Gastroesophageal sphincter (tissue), 4 donors: Measurements from ENCODE around the gene FOXO3. TPM values are rescaled to one million over a fixed set of nuclear protein-coding genes. Genes with fewer than 3 reads are reported as not detected.
A peak's percentile ranks its signal among the peaks of the same experiment; 100 is the strongest.
"Not testable (repeated sequence)": the region's sequence is repeated elsewhere in the genome, so short reads cannot be mapped to it uniquely, and the experiment has no call there.

Experiments
- ATAC-seq: fragments of 150-250 bp; one replicate; pipeline ENCODE4 v1.9.1; 2016; ENCODE audit warnings: mild to moderate bottlenecking, moderate library complexity
- H3K27ac ChIP-seq, 4 donors: fragments of 200-600 bp; sonication (generic) in 3 of 4; 1 replicate in 3 of 4; 2 replicates in 1 of 4; pipeline ENCODE4 v1.5.1; 2016 to 2019
- H3K27me3 ChIP-seq: fragments of 200-600 bp; sonication (generic); one replicate; pipeline ENCODE4 v1.5.1; 2019
- H3K36me3 ChIP-seq, 2 donors: fragments of 200-600 bp; sonication (generic); one replicate each; pipeline ENCODE4 v1.5.1; 2019; ENCODE audit warnings: control low read depth in 1 of 2
- H3K4me1 ChIP-seq, 3 donors: fragments of 200-600 bp; sonication (generic); 1 replicate in 2 of 3; 2 replicates in 1 of 3; pipeline ENCODE4 v1.5.1; 2016 to 2019; ENCODE audit warnings: control low read depth in 2 of 3
- H3K4me3 ChIP-seq, 2 donors: fragments of 200-600 bp; sonication (generic); one replicate each; pipeline ENCODE4 v1.5.1; 2019; ENCODE audit warnings: mild to moderate bottlenecking in 1 of 2, moderate library complexity in 1 of 2
- H3K9me3 ChIP-seq, 3 donors: fragments of 200-600 bp; sonication (generic); one replicate each; pipeline ENCODE4 v1.5.1; 2017 to 2019; ENCODE audit warnings: control low read depth in 2 of 3
- EP300 ChIP-seq: sonication (generic); formaldehyde crosslinking; IDR thresholded peaks from one replicate; pipeline ENCODE4 v1.6.1; 2017; ENCODE audit warnings: antibody characterized with exemption, mild to moderate bottlenecking
- POLR2A ChIP-seq, 2 donors: fragments of 450-650 bp; IDR thresholded peaks; one replicate each; pipeline ENCODE4 v1.6.1; 2017; ENCODE audit warnings: antibody characterized with exemption in 2 of 2, mild to moderate bottlenecking in 2 of 2, moderate library complexity in 1 of 2
- POLR2AphosphoS5 ChIP-seq: sonication (generic); formaldehyde crosslinking; IDR thresholded peaks from one replicate; pipeline ENCODE4 v1.6.1; 2017; ENCODE audit warnings: antibody characterized with exemption
- WGBS, 2 donors: methylation state at CpG; one replicate each; pipeline ENCODE4 v1.1.5; 2018; ENCODE audit warnings: low coverage in 1 of 2; 5-methylcytosine and 5-hydroxymethylcytosine counted together
- total RNA-seq, 4 donors: library from RNA; depleted of rRNA; stranded (reverse); fragments of >200 nt; gene quantifications; one replicate each; pipeline ENCODE4 v1.1.0, GENCODE V29; 2016
- TF ChIP-seq, protein P1 (sequence below), 4 experiments: fragments of 200-600 bp in 2 of 4; fragments of 450-650 bp in 2 of 4; sonication (generic) in 1 of 4; IDR thresholded peaks; one replicate each; pipeline ENCODE4 v1.5.1; 2017 to 2019; ENCODE audit warnings: antibody characterized with exemption in 4 of 4, mild to moderate bottlenecking in 2 of 4, moderate library complexity in 2 of 4

FOXO3 gene
- total RNA-seq, 4 donors from 2014 or later = 93.7 to 122 (median 114) TPM

DNA sequence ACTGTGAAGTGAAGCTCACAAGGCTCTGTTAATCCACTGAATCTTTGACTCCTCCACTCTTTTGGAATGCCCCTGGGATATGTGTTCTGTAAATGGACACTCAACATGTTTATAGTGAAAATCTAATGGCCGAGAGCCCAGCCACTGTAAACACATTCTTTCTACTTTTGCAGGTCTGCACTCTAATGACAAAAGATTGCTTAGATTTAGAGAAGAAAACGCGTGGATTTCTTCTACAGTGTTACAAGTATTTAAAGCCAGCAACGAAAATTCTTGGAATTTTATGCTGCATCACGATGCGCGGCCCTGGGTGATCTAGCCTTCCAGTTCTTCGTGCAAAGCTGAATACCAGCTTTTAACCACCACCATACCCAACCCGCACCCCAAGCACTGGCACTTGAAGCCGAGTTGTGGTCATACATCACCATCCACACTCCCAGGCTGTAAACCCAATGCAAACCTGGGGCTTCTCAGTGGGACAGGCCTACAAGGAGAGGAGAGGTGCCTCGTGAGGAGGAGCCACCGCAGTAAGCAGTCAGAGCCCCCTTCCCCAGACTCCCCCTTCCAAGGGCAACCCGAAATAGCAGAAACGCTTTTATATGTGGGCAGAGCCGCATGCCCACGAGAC lies 3.7 kb upstream of the FOXO3 start:
- Histone ChIP-seq H3K4me1 (peaks cover 5 to 34% (median 23%) of the 10 kb centered on the region in 3 donors), H3K9me3 (no peaks in the 10 kb centered on the region), H3K27ac (peak overlapping the region; percentile 92 to 100 (median 100)), H3K27me3 (no peaks in the 10 kb centered on the region), H3K36me3 (peaks cover 0 to 5% of the 10 kb centered on the region in 2 donors), H3K4me3 (peak overlapping the region; percentile 56 to 80)
- TF ChIP-seq EP300 = no peak
- TF ChIP-seq POLR2AphosphoS5 = peak; percentile 77
- ATAC-seq = no peak
- WGBS, 2 donors = 12 to 14% methylated on average over 7 to 15 of the region's 16 CpGs

DNA sequence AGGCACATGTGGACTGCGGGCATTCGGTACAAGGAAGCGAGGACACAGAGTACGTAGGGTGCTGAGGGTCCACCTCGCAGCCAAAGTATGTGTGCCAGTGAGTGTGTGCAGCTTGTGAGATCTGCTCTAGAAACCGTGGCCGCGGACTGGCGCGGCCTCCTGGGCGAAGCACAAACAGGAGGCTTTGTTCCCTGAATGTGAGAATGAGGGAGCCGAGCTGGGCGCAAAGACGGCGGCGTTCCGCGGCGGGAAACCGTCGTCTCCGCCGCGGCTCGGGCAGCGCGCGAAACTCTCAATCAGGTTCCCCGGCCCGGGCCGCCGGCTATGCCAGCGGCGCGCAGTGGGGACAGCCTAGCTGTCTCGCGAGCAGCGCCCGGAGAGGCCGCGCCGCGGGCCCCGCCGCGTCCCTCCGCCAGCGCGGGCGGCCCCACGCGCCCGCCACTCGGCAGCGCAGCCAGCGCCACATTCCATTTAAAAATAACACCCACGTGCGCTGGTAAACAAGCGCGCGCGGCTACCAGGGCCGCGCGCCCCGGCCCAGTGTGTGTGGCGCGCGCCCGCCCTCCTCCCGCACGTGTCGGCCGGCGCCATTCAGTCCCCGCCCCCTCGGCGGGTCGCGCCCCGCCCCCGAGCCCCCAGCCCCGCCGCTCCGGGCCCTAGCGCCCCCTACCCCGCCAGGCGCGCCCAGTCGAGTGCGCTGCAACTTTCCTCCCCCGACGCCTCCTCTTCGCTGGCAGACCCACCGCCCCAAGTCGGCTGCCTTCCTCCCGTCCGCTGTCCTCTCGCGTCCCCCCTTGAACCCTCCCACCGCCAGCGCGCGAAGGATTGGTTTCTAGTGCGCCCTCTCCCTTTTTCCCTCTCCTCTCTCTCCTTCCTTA lies 3.0 kb upstream of the FOXO3 start:
- Histone ChIP-seq H3K4me3 (peak overlapping the region; percentile 56 to 80), H3K27ac (peak overlapping the region; percentile 92 to 100 (median 100)), H3K9me3 (no peaks in the 10 kb centered on the region), H3K36me3 (peaks cover 0 to 5% of the 10 kb centered on the region in 2 donors), H3K27me3 (no peaks in the 10 kb centered on the region), H3K4me1 (peaks cover 5 to 34% (median 23%) of the 10 kb centered on the region in 3 donors)
- TF ChIP-seq POLR2AphosphoS5 = no peak
- TF ChIP-seq EP300 = no peak
- TF ChIP-seq, protein P1, sequence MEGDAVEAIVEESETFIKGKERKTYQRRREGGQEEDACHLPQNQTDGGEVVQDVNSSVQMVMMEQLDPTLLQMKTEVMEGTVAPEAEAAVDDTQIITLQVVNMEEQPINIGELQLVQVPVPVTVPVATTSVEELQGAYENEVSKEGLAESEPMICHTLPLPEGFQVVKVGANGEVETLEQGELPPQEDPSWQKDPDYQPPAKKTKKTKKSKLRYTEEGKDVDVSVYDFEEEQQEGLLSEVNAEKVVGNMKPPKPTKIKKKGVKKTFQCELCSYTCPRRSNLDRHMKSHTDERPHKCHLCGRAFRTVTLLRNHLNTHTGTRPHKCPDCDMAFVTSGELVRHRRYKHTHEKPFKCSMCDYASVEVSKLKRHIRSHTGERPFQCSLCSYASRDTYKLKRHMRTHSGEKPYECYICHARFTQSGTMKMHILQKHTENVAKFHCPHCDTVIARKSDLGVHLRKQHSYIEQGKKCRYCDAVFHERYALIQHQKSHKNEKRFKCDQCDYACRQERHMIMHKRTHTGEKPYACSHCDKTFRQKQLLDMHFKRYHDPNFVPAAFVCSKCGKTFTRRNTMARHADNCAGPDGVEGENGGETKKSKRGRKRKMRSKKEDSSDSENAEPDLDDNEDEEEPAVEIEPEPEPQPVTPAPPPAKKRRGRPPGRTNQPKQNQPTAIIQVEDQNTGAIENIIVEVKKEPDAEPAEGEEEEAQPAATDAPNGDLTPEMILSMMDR (IDR thresholded peaks at IDR 0.05) = peak in 1 of 4 experiments; percentile 18
- peak in 1 of 2 donors; percentile 71 for TF ChIP-seq POLR2A (IDR thresholded peaks at IDR 0.05)
- peak; percentile 40 for ATAC-seq
- 2% methylated on average over 18 of the region's 105 CpGs; no CpG with 5 or more reads in 1 of the 2 donors for WGBS, 2 donors

GRCh38 chr6:108558372-108559096 lies 2.2 kb upstream of the FOXO3 start:
- WGBS, 2 donors = 0% methylated on average over 15 to 30 of the region's 58 CpGs
- peak; percentile 76 for ATAC-seq
- peak overlapping the region; percentile 56 to 80 for H3K4me3 ChIP-seq

GRCh38 chr6:108559097-108559883 lies 1.4 kb upstream of the FOXO3 start:
- TF ChIP-seq POLR2A (IDR thresholded peaks at IDR 0.05) = peak; percentile 93 to 94
- no peak for TF ChIP-seq EP300
- peak; percentile 97 for TF ChIP-seq POLR2AphosphoS5
- TF ChIP-seq, protein P1 (IDR thresholded peaks at IDR 0.05) = no peak
- no peaks in the 10 kb centered on the region for H3K9me3 ChIP-seq
- peaks cover 5 to 42% (median 23%) of the 10 kb centered on the region in 3 donors for H3K4me1 ChIP-seq
- H3K36me3 ChIP-seq = peaks cover 0 to 5% of the 10 kb centered on the region in 2 donors
- ATAC-seq = peak; percentile 71
- H3K4me3 ChIP-seq = peak overlapping the region; percentile 56 to 80
- no peaks in the 10 kb centered on the region for H3K27me3 ChIP-seq
- peak overlapping the region; percentile 98 to 100 (median 100) for H3K27ac ChIP-seq
- 0% methylated on average over 3 to 10 of the region's 84 CpGs for WGBS, 2 donors

More at GRCh38 chr6:108558372-108559096, 2.2 kb upstream of the FOXO3 start:
- no peaks in the 10 kb centered on the region for H3K27me3 ChIP-seq
- H3K9me3 ChIP-seq = no peaks in the 10 kb centered on the region
- H3K4me1 ChIP-seq = peaks cover 5 to 36% (median 23%) of the 10 kb centered on the region in 3 donors
- peaks cover 0 to 5% of the 10 kb centered on the region in 2 donors for H3K36me3 ChIP-seq
- peak overlapping the region; percentile 92 to 100 (median 100) for H3K27ac ChIP-seq
- TF ChIP-seq POLR2A (IDR thresholded peaks at IDR 0.05) (peak; percentile 24 to 41), EP300 (no peak), POLR2AphosphoS5 (peak; percentile 86)

DNA sequence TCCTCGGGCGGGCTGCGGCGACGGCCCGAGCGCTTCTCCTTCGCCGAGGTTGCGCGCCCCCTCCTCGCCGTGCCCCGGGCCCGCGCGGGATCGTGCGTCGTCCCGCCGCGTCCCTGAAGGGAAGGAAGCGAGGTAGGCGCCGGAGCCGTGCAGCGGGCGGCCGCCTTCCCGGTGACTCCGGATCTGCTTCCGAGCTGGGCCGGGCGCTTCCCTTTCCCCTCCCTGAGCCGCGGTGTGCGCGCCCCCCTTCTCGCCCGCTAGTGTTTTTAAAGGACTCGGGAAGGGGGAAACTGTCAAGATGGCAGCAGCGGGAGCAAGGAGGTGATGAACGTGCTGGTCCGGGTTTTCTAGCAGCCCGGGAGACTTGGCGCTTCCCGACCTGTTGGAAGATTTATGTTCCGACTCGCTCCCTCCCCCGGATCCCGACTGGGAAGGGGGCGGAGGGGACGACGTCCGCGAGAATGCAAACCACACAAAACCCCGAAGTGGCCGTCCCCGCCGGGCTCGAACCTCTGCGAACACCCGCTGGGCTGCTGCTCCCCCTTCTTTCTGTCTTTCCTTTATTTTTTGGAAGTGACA lies 744 bp upstream of the FOXO3 start:
- no peaks in the 10 kb centered on the region for H3K9me3 ChIP-seq
- no peaks in the 10 kb centered on the region for H3K27me3 ChIP-seq
- 1% methylated on average over 16 of the region's 64 CpGs; no CpG with 5 or more reads in 1 of the 2 donors for WGBS, 2 donors
- peak; percentile 3 for TF ChIP-seq POLR2AphosphoS5
- no peak for TF ChIP-seq EP300
- H3K4me1 ChIP-seq = peaks cover 5 to 42% (median 23%) of the 10 kb centered on the region in 3 donors
- peak overlapping the region; percentile 98 to 100 (median 100) for H3K27ac ChIP-seq
- H3K36me3 ChIP-seq = peaks cover 0 to 5% of the 10 kb centered on the region in 2 donors
- peak; percentile 1 for ATAC-seq
- H3K4me3 ChIP-seq = peak overlapping the region; percentile 54 to 80

GRCh38 chr6:108561309-108561647 lies 561 bp downstream of the FOXO3 start:
- Histone ChIP-seq H3K4me1 (peaks cover 6 to 40% (median 11%) of the 10 kb centered on the region in 3 donors), H3K27ac (peak overlapping the region; percentile 98 to 100 (median 100)), H3K4me3 (peak overlapping the region; percentile 54 to 80)
- H3K9me3 ChIP-seq, ATAC-seq, H3K36me3 ChIP-seq, H3K27me3 ChIP-seq: not testable (repeated sequence)
- no CpG with 5 or more reads among the region's 40 CpGs for WGBS, 2 donors
